Measurements from ENCODE around the gene HLA-G.
A peak's percentile ranks its signal among the peaks of the same experiment; 100 is the strongest.

HLA-G gene

DNA sequence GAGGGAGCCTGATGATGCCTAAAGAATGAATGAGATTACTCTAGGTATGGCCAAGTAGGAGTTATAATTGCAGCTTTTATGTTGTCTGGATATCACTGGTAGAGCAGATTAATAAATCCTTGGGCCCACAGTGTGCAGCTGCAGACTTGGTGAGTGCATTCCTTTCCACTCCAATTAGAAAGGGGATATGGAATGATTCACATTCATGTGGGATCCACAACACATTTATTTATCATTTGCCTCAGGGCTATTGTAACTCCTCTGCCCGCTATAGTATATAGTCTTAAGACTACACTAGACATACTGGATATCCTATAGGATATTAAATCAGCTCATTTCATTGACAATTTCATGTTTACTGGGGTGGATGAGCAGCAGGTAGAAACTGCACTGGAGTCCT lies 11.6 kb upstream of the HLA-G start:
- no peak overlapping the region for H3K4me3 ChIP-seq (ENCODE audit: low read depth, low read length)

DNA sequence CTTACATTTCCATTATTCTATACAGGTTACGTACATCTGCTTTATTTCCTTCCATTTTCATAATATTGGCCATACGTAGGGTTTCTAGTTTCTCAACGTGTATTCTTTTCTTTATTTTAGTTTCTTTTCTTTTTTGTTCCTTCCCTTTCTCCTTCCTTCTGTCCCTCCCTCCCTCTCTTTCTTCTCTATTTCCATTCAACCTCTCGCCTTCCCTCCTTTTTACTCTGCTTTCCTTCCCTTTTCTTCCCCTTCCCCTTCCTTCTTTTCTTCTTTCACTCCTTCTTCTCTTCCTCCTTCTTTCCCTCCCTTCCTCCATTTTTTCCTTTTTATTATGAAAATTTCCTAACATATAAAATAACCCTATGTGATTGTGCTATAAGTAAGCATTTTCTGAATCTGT lies 8.7 kb upstream of the HLA-G start:
- no peak overlapping the region for H3K4me3 ChIP-seq (ENCODE audit: low read depth, low read length)

DNA sequence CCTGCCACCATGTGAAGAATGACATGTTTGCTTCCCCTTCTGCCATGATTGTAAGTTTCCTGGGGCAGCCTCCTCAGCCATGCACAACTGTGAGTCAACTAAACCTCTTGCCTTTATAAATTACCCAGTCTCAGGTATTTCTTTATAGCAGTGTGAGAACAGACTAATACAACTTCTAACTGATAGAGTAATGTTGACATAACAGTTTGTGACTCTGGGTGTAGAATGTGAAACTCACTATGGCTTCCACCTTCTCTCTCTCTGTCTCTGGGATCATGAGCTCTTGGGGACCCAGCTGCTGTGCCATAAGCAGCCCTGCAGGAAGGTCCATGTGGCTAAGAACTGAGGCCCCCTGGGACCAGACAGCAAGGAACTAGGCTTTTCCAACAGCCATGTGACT lies 3.5 kb upstream of the HLA-G start:
- H3K4me3 ChIP-seq (ENCODE audit: low read depth, low read length), result no peak overlapping the region

DNA sequence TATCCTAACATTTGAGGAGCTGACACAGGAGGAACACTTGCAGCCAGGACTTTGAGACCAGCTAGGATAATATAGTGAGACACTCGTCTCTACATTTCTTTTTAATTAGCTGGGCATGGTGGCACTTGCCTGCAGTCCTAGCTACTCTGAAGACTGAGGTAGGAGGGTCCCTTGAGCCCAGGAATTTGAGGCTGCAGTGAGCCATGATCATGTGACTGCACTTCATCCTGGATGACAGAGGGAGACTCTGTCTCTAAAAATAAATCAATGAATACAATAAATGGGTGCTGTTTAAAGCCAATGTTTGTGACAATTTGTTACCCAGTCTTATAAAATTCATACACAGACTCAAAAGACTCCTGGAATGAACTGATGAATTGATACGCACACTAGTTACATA lies 1.8 kb upstream of the HLA-G start:
- no peak overlapping the region for H3K4me3 ChIP-seq (ENCODE audit: low read depth, low read length)

DNA sequence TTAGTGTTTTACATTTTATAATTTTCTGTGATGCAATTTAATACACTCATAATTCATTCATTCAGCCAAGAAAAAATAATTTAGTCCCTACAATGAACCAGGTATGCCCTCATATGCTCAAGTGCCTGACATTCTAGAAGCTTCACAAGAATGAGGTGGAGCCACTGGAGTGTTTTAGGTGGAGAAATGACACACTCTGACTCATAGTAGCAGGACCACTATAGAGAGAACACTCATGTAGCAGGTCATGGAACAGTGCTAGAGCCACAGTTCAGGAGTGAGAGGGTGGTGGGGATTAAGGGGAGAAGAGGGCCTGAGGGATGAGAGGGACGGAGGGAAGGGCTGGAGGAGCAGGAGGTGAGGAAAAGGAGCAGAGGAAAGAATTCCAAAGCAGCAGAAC lies 1.4 kb upstream of the HLA-G start:
- no peak overlapping the region for H3K4me3 ChIP-seq (ENCODE audit: low read depth, low read length)

DNA sequence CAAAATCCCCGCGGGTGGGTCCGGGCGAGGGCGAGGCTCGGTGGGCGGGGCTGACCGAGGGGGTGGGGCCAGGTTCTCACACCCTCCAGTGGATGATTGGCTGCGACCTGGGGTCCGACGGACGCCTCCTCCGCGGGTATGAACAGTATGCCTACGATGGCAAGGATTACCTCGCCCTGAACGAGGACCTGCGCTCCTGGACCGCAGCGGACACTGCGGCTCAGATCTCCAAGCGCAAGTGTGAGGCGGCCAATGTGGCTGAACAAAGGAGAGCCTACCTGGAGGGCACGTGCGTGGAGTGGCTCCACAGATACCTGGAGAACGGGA lies 809 bp downstream of the HLA-G start:
- peak overlapping the region; percentile 43 for H3K4me3 ChIP-seq (ENCODE audit: low read depth, low read length)

DNA sequence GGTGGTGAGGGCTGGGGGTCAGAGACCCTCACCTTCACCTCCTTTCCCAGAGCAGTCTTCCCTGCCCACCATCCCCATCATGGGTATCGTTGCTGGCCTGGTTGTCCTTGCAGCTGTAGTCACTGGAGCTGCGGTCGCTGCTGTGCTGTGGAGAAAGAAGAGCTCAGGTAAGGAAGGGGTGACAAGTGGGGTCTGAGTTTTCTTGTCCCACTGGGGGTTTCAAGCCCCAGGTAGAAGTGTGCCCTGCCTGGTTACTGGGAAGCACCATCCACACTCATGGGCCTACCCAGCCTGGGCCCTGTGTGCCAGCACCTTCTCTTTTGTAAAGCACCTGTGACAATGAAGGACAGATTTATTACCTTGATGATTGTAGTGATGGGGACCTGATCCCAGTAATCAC lies 2.1 kb downstream of the HLA-G start:
- no peak overlapping the region for H3K4me3 ChIP-seq (ENCODE audit: low read depth, low read length)

DNA sequence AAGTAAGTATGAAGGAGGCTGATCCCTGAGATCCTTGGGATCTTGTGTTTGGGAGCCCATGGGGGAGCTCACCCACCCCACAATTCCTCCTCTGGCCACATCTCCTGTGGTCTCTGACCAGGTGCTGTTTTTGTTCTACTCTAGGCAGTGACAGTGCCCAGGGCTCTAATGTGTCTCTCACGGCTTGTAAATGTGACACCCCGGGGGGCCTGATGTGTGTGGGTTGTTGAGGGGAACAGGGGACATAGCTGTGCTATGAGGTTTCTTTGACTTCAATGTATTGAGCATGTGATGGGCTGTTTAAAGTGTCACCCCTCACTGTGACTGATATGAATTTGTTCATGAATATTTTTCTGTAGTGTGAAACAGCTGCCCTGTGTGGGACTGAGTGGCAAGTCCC lies 2.8 kb downstream of the HLA-G start:
- no peak overlapping the region for H3K4me3 ChIP-seq (ENCODE audit: low read depth, low read length)

DNA sequence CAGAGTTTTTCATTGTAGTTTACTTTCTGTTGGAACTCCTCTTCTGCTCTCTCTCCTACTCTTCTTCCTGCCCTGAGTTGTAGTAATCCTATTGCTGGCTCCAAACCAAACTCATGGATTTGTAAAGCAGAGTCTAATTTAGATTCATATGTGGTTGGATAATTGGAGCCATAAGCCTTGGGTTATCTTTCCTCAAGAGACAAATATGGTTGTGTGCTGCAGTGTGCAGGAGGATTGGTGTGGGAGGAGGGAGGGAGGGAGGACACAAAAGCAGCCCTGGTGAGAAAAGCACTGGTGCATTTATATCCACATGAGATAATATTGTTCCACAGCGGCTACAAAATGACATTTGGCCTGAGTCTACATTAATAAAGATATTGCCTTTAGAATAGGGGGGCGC lies 4.2 kb downstream of the HLA-G start:
- H3K4me3 ChIP-seq (ENCODE audit: low read depth, low read length), result no peak overlapping the region

DNA sequence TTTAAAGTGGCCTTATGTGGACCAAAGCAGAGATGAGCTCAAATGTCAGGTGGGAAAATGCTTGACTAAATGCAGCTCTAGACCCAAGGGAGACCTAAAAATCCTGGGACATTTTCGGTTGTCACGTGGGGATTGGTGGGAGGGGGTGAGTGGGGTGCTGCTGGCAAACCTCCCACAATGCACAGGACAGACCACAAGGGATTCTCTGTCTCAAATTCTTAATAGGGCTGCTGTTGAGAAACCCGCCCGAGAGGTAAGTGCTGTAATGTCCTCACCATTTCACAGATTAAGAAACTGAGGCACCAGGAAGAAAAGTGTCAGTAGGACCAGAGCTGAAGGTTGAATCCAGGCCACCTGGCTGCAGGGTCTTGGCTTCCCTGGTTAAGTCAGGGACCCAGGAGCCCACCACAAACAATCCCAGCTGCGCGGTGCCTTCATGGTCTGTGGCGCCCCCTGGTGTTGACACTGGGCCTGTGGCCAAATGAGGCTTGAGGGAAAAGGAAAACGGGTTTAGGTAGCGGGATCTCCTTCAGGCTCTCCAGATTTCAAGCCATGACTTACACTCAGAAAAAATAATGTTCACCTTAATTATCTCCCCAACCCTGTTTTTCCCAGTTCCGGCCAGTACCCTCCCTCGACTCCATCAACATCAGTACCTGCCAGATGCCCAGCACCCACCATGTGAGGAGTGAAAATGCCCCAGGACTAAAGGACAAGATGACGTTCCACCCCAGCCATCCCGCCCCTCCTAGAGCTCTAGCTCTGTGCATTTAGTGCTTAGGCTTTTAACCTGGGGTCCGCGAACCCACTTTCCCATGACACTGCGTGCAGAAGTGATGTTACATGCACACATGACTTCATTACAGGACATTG lies 7.2 kb downstream of the HLA-G start:
- H3K4me3 ChIP-seq (ENCODE audit: low read depth, low read length), result no peak overlapping the region

DNA sequence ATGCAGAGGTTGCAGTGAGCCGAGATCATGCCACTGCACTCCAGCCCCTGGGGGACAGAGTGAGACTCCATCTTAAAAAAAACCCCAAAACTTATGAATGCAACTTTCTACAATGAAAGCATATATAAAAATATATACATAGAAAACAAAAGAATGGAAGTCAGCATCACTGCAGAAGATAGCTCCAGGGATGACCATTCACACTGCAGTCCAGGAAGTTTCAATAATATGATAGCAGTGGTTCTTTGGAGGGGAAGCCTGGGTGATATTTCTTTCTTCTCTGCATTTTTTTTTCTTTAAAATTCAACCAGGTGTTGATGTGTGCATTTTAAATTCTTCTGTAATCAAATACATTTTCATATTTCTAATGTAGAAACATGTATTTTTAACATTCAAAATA lies 12.3 kb downstream of the HLA-G start:
- H3K4me3 ChIP-seq (ENCODE audit: low read depth, low read length), result no peak overlapping the region

DNA sequence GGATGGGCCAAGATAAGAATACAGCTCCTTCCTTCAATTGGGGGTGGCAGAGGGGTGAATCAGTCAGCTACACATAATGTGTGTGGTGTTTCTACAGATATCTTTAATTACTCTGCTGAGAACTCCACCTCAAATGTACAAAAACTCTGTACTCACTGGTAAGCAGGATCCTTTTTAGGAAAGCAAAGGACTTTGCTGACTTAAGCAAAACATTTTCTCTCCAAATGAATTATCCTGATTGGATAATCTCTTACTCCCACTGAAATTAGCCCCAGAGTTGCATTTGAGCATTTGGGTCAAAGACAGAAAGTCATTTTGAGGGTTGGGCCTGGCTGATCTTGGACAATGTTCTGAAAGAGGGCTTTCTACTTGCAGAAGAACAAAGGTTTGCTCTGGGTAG lies 13.4 kb downstream of the HLA-G start:
- no peak overlapping the region for H3K4me3 ChIP-seq (ENCODE audit: low read depth, low read length)

DNA sequence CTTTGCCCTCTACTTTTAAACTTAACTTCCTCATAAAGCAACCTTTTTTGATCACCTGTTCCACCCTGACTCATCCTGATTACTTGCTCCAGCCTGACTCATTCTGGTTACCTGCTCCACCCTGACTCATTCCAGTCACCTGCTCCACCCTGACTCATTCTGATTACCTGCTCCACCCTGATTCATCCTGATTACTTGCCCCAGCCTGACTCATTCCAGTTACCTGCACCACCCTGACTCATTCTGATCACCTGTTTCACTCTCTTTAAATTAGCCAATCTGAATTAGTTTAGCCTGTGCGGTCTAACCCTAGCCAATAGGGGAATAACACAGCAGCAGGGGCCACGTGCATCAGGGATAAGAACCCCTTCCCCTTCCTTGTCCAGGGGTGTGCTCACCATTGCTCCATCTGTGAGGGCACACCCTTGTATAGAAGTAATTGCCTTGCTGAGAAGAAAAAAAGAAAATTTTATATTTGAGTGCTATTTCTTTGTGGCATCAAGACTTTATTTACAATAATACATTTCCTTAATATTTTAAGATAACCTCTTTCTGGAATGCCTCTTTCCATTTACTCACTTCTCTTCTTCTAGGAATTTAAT lies 17.9 kb downstream of the HLA-G start:
- H3K4me3 ChIP-seq (ENCODE audit: low read depth, low read length), result no peak overlapping the region

DNA sequence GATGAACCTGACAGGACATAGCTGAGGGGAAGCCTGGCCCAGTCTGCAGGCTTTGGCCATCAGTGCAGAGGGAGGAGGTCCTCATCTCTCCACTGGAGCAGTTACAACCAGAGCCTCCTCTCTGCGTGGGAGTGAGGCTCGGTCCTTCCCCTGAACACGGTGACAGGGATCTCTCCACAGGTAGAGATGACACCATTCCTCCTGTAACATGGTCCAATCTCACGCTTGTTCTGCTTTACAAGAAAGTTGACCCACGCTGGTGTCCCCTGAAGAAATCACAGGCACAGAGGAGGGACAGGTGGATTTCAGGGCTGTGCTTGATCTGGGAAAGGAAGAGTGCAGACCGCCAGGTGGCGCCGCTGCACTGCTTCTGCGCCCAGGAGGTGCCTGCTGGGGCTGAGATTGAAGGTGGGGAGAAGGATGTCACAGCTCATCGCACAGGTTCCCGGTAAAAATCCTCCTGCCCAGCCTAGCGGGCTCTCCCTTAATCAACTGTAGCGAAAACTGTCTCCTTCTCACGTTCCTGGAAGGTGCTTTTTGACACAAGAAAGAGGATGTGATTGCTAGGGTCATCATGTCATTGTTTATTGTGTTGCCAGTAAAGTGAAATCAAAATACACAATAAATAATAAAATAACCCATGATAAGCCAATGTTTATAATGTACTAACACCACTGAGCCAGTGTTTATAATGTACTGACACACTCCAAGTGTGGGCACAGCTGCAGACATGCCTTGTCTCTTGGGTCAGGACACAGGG lies 20.4 kb downstream of the HLA-G start:
- no peak overlapping the region for H3K4me3 ChIP-seq (ENCODE audit: low read depth, low read length)

DNA sequence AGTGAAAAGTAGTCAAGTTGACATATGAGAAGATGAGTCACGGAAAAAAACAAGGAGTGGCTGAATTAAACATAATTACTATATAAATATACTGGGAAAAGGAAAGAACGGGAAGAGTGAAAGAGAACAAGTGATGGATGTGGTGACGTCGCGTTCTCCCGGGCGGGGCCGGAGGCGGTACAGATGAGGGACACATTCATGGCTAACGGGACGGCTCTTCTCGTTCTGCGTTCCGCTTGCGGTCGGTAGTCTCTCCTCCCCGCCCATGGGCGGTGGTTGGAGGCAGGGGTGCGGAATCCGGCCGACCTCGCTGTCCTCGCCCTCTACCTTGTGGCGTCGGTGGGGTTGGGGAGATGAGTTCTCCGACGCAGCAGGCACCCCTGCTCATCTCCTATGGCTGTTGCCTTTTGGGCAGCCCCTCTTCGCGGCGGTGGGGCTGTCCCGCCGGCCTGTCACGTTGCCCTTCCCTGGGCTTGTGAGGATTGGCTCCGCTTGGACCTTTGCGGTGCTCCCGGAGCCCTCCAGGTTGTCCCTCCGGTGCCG lies 22.5 kb downstream of the HLA-G start:
- no peak overlapping the region for H3K4me3 ChIP-seq (ENCODE audit: low read depth, low read length)

DNA sequence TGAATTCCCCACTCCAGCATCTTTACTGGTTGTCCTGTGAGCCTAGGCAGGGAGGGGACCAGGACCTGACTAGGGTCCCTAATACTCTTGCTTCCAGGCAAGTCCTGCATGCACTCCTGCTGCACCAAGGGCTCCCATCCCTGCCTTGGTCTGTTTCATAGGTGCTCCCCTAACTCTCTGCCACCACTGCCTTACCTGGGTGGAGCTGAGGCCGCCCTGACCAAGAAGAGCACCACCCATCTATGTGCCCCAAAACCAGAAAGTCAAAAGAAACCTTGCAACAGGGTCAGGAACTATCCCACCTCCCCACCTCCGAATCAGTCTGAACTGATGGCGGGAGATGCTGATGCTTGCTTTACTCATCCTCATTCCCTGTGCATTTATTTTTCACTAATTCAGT lies 23.6 kb downstream of the HLA-G start:
- no peak overlapping the region for H3K4me3 ChIP-seq (ENCODE audit: low read depth, low read length)

DNA sequence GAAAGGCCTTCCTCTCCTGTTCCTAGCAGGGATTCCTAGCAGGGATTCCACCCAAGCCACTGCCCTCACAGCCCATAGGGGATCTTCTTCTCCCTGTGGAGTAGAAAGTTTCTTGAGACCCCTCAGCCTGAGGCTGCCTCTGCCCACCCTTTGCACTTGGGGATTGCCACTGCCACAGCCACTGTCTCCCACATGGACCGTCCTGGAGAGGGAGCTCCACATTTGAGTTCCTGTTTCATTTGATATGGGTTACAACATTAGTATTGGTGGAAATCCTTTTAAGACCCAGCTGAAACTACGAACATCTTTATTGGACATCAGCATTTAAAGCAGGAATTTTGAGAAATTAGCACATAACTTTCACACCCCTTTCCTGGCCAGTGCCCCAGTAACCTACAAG lies 25.6 kb downstream of the HLA-G start:
- no peak overlapping the region for H3K4me3 ChIP-seq (ENCODE audit: low read depth, low read length)

DNA sequence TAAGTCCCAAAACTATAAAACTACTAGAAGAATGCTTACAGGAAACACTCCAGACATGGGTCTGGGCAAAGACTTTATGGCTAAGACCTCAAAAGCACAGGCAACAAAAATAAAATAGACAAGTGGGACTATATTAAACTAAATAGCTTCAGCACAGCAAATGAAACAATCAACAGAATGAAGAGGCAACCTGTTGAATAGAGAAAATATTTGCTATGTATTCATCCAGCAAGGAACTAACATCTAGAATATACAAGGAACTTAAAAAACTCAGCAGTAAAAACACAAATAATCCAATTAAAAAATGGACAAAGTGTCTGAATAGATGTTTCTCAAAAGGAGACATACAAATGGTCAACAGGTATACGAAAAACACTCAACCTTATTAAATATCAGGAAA lies 30.4 kb downstream of the HLA-G start:
- H3K4me3 ChIP-seq (ENCODE audit: low read depth, low read length), result no peak overlapping the region

DNA sequence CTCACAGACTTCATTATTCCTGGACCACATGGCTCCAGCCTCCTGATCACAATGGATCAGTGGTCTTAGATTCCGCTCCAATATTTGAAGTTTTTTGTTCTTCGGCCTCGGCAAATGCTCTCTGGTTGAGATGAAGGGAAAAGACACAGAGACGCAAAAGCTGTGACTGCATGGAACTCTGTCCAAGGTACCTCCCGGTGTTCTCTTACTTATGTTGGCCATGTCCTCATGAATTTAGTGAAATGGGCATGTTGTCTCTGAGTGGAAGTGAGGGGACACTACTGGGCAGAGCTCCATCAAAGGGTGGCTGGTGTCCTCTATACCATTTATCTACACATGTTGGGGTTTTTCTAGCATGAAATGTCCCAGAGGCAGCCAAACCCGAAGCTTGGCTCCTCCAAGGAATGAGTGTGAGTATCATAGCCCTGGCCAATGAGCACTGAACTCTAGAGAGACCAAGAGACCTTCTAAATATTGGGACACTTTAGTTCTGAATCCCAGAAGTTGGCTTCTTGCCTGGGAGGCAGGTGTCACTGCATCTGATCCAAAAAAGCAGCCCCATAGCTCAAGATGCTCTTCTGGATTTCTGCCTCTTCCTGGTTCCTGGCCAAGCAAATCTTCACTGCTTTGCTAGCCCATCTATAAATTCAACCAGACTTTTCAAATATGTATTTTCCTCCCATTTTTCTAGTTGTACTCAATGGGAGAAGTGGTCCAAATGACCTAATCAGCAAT lies 34.1 kb downstream of the HLA-G start:
- H3K4me3 ChIP-seq (ENCODE audit: low read depth, low read length), result no peak overlapping the region

DNA sequence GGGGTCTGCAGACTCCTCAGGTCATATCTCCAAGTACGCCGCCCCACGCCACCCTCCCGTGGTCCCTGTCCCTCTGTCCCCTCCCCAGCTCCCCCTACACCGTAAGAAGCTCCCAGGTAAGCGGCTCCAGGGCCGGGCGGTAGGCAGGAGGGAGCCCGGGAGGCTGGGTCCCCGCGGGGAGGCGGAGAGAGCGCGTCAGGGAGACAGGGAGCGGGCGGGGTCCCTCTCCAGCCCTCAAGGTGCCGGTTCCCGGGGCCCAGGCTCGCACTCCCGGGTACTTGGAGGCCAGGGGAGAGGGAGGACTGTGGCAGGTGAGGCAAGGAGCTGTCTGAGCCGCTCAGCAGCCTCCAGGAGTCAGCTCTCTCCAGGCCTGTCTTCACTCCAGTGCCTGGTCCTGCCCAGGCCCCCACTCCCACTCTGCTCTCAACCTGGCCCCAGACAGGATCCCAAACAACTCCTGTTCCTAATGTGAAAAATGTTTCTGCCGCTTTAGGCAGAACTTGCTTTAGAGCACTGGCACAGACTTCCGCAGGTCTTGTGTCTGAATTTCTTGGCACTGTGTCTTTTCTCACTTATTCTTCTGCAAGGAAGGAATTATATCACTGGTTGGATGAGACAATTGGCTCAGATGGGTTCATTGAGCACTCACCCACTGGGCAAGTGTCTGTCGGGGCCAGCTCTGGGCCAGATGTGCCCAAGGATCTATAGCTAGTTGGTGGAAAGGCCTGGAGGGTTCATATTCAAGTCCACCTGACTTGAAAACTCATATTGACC lies 36.6 kb downstream of the HLA-G start:
- no peak overlapping the region for H3K4me3 ChIP-seq (ENCODE audit: low read depth, low read length)

All from iPS-11a (cell line).